SU-DHL-6 (cell line): ENCODE results near the gene IFT74.

Source experiments
- EZH2phosphoT487 ChIP-seq: fragments of 200-600 bp; sonication (generic), shearing (Covaris generic); conservative IDR thresholded peaks from 2 replicates; pipeline ENCODE4 v1.6.1; 2018; ENCODE audit warnings: mild to moderate bottlenecking, antibody characterized with exemption, low read length, moderate library complexity, mixed read lengths
- TF ChIP-seq, protein P1 (sequence below): fragments of 200-600 bp; sonication (generic); IDR thresholded peaks from one replicate; pipeline ENCODE4 v1.5.1; 2017; ENCODE audit warnings: antibody characterized with exemption, mild to moderate bottlenecking, low read length, moderate library complexity; ENCODE audit not compliant: insufficient read depth, poor library complexity, severe bottlenecking

GRCh38 chr9:27073841-27074728, 117.9 kb downstream of the IFT74 start:
- TF ChIP-seq, protein P1, sequence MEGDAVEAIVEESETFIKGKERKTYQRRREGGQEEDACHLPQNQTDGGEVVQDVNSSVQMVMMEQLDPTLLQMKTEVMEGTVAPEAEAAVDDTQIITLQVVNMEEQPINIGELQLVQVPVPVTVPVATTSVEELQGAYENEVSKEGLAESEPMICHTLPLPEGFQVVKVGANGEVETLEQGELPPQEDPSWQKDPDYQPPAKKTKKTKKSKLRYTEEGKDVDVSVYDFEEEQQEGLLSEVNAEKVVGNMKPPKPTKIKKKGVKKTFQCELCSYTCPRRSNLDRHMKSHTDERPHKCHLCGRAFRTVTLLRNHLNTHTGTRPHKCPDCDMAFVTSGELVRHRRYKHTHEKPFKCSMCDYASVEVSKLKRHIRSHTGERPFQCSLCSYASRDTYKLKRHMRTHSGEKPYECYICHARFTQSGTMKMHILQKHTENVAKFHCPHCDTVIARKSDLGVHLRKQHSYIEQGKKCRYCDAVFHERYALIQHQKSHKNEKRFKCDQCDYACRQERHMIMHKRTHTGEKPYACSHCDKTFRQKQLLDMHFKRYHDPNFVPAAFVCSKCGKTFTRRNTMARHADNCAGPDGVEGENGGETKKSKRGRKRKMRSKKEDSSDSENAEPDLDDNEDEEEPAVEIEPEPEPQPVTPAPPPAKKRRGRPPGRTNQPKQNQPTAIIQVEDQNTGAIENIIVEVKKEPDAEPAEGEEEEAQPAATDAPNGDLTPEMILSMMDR, result no peak
- TF ChIP-seq EZH2phosphoT487, result no peak
